HepG2 (cell line): ENCODE data around the gene RAB17. TPM values are rescaled to one million over a fixed set of nuclear protein-coding genes. Genes with fewer than 3 reads are reported as not detected.
A peak's percentile ranks its signal among the peaks of the same experiment; 100 is the strongest.

Experiments
- JUND ChIP-seq: sonication (generic); formaldehyde crosslinking; IDR thresholded peaks from 2 replicates; pipeline ENCODE4 v1.8.0; 2022; ENCODE audit warnings: mild to moderate bottlenecking, missing genetic modification reagents
- MAFG ChIP-seq: sonication (generic); formaldehyde crosslinking; IDR thresholded peaks from 2 replicates; pipeline ENCODE4 v1.5.1; 2020; ENCODE audit warnings: mild to moderate bottlenecking, missing genetic modification reagents
- NR2F2 ChIP-seq: IDR thresholded peaks from 2 replicates; pipeline ENCODE4 v1.6.1; 2012; ENCODE audit warnings: low read depth, inconsistent platforms, borderline replicate concordance
- XBP1 ChIP-seq: sonication (generic); formaldehyde crosslinking; IDR thresholded peaks from 2 replicates; pipeline ENCODE4 v1.5.0; 2020; ENCODE audit warnings: missing genetic modification reagents
- ZNF772 ChIP-seq: sonication (generic); formaldehyde crosslinking; IDR thresholded peaks from 2 replicates; pipeline ENCODE4 v1.5.0; 2020; ENCODE audit warnings: mild to moderate bottlenecking, missing genetic modification reagents
- polyA plus RNA-seq, 8 experiments: library from polyadenylated mRNA; depleted of rRNA in 3 of 8; stranded (reverse) in 7 of 8; unstranded in 1 of 8; fragments of >200 nt; fragmentation: Illumina TruSeq in 4 of 8; extraction: Trizol in 4 of 8; gene quantifications; 2 replicates each; pipeline versions ENCODE4 v1.2.1 to v1.2.3, GENCODE V29; 2011 to 2016; ENCODE audit warnings: low read depth in 4 of 8, missing spikeins in 1 of 8, mixed read lengths in 1 of 8; ENCODE audit not compliant: insufficient read depth in 1 of 8
- total RNA-seq, 5 experiments: library from RNA; depleted of rRNA; stranded (reverse); fragments of >200 nt; fragmentation: Illumina TruSeq; extraction: Trizol; gene quantifications; 2 replicates each; pipeline ENCODE4 v1.2.3, GENCODE V29; 2016; ENCODE audit warnings: low read depth in 1 of 5
- TF ChIP-seq, protein P1 (sequence below), 2 experiments: sonication (generic) in 1 of 2; formaldehyde crosslinking in 1 of 2; IDR thresholded peaks; 2 replicates each; pipeline versions ENCODE4 v1.4.0 to v1.6.1; 2016 to 2020; ENCODE audit warnings: borderline replicate concordance in 1 of 2, low read depth in 1 of 2, mild to moderate bottlenecking in 1 of 2, missing genetic modification reagents in 1 of 2
- TF ChIP-seq, protein P2 (sequence below): sonication (generic); formaldehyde crosslinking; IDR thresholded peaks from 2 replicates; pipeline ENCODE4 v1.4.0; 2020; ENCODE audit warnings: mild to moderate bottlenecking, low read depth, missing genetic modification reagents
- TF ChIP-seq, protein P3 (sequence below): sonication (generic); formaldehyde crosslinking; IDR thresholded peaks from 2 replicates; pipeline ENCODE4 v1.4.0; 2020; ENCODE audit warnings: mild to moderate bottlenecking, missing genetic modification reagents
- TF ChIP-seq, protein P4 (sequence below): sonication (generic); formaldehyde crosslinking; IDR thresholded peaks from 2 replicates; pipeline ENCODE4 v1.5.0; 2020; ENCODE audit warnings: missing genetic modification reagents
- TF ChIP-seq, protein P5 (sequence below): sonication (generic); formaldehyde crosslinking; IDR thresholded peaks from 2 replicates; pipeline ENCODE4 v1.4.0; 2020; ENCODE audit warnings: missing genetic modification reagents

The RAB17 gene
- total and polyA plus RNA-seq, 2 of the 13 experiments (the other 11 are each of a cell fraction or from before 2014, with no cell fraction given) = 68.0 to 124 TPM

DNA sequence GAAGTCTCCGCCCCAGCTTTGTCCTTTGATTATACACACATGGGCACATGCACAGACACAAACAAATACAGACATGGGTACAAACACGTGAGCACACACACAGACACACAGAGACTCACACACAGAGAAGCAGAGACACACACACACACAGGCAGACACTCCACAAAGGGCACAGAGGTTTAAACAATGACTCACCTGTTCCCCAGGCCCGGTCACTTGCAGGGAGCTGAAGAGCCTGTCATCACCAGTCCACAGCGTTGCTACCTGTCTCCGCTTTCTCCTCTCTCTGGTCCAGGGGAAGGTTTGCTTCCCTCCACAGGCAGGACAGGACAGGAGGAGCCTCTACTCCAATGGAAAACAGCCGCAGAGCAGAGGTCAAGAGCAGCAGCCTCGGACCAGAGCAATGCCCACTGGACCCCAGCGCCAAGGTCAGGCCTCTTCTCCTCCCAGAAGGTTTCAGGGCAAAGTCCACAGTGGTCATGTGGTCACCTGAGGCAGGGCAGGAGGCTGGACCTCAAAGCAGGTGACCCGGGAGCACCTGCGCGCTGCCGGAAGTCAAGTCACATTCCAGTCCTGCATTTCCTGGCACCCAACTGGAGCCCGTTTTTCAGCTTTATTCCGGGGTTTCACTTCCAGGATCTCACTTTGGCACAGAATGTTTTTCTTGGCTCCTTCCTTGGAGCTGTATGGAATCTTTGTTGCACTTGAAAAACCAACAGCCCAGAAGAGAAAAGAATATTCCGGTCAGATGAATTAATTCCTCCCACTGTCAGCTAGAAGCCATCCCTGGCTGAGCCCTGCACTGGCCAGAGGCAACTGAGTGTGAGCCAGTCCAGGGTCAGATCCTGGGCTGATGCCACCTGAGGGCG is at the start of gene RAB17 (continued):
- TF ChIP-seq, protein P1, sequence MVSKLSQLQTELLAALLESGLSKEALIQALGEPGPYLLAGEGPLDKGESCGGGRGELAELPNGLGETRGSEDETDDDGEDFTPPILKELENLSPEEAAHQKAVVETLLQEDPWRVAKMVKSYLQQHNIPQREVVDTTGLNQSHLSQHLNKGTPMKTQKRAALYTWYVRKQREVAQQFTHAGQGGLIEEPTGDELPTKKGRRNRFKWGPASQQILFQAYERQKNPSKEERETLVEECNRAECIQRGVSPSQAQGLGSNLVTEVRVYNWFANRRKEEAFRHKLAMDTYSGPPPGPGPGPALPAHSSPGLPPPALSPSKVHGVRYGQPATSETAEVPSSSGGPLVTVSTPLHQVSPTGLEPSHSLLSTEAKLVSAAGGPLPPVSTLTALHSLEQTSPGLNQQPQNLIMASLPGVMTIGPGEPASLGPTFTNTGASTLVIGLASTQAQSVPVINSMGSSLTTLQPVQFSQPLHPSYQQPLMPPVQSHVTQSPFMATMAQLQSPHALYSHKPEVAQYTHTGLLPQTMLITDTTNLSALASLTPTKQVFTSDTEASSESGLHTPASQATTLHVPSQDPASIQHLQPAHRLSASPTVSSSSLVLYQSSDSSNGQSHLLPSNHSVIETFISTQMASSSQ (IDR thresholded peaks at IDR 0.05; ENCODE audit: low read depth) = 0 out of 2 replicates have a peak, but pooled peaks have one; percentile 25
- TF ChIP-seq, protein P1 (CRISPR knock-in tag; IDR thresholded peaks at IDR 0.05; ENCODE audit: borderline replicate concordance) = no peak
- TF ChIP-seq, protein P2, sequence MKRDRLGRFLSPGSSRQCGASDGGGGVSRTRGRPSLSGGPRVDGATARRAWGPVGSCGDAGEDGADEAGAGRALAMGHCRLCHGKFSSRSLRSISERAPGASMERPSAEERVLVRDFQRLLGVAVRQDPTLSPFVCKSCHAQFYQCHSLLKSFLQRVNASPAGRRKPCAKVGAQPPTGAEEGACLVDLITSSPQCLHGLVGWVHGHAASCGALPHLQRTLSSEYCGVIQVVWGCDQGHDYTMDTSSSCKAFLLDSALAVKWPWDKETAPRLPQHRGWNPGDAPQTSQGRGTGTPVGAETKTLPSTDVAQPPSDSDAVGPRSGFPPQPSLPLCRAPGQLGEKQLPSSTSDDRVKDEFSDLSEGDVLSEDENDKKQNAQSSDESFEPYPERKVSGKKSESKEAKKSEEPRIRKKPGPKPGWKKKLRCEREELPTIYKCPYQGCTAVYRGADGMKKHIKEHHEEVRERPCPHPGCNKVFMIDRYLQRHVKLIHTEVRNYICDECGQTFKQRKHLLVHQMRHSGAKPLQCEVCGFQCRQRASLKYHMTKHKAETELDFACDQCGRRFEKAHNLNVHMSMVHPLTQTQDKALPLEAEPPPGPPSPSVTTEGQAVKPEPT = peak; percentile 91
- TF ChIP-seq, protein P3, sequence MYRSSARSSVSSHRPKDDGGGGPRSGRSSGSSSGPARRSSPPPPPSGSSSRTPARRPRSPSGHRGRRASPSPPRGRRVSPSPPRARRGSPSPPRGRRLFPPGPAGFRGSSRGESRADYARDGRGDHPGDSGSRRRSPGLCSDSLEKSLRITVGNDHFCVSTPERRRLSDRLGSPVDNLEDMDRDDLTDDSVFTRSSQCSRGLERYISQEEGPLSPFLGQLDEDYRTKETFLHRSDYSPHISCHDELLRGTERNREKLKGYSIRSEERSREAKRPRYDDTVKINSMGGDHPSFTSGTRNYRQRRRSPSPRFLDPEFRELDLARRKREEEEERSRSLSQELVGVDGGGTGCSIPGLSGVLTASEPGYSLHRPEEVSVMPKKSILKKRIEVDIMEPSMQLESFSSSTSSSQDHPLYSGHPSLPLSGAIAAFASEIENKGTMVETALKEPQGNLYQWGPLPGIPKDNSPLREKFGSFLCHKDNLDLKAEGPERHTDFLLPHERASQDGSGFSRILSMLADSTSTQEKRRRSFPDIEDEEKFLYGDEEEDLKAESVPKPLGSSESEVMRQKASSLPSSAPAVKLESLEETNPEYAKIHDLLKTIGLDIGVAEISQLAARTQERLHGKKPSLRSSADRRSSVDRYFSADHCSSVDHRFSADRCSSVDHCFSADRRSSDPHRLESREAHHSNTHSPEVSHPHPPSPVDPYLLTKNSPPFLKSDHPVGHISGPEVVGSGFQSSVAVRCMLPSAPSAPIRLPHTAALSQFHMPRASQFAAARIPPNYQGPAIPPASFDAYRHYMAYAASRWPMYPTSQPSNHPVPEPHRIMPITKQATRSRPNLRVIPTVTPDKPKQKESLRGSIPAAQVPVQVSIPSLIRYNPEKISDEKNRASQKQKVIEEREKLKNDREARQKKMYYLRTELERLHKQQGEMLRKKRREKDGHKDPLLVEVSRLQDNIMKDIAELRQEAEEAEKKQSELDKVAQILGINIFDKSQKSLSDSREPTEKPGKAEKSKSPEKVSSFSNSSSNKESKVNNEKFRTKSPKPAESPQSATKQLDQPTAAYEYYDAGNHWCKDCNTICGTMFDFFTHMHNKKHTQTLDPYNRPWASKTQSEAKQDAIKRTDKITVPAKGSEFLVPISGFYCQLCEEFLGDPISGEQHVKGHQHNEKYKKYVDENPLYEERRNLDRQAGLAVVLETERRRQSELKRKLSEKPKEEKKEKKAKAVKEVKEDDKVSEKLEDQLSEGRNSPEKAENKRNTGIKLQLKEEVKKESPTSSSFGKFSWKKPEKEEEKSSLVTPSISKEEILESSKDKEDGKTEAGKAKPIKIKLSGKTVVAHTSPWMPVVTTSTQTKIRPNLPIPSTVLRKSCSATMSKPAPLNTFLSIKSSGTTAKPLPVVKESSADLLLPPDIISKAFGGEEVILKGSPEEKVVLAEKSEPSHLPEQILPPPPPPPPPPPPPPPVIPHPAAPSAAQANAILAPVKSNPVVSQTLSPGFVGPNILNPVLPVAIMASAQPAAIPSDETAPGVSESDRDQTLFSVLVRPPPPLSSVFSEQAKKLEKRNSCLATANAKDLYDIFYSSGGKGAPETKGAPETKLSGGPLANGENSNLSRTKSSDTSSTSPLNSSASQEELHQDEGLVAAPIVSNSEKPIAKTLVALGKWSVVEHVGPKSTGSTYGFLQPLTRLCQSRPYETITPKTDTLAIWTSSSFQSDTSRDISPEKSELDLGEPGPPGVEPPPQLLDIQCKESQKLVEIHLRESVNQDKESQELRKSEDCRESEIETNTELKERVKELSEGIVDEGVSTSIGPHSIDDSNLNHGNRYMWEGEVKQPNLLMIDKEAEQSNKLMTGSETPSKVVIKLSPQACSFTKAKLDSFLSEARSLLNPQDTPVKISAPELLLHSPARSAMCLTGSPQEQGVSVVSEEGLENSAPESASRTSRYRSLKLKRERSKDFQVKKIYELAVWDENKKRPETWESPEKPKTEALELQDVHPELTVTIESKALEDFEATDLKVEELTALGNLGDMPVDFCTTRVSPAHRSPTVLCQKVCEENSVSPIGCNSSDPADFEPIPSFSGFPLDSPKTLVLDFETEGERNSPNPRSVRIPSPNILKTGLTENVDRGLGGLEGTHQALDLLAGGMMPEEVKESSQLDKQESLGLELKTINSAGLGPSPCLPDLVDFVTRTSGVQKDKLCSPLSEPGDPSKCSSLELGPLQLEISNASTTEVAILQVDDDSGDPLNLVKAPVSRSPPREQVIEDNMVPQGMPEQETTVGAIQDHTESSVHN (CRISPR knock-in tag) = peak; percentile 93; the same call in 1 of the 2 replicates
- TF ChIP-seq, protein P4, sequence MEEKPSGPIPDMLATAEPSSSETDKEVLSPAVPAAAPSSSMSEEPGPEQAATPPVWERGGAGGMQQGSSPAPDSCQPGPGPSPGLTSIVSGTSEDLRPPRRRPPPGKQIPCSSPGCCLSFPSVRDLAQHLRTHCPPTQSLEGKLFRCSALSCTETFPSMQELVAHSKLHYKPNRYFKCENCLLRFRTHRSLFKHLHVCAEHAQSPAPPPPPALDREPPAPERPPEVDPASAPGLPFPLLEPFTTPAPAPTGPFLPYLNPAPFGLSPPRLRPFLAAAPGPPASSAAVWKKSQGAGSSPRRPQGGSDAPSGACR (CRISPR knock-in tag) = peak; percentile 87; the same call in 1 of the 2 replicates
- TF ChIP-seq XBP1 (CRISPR knock-in tag) (peak; percentile 19; the same call in 1 of the 2 replicates), MAFG (no peak), ZNF772 (peak; percentile 97), NR2F2 (peak; percentile 92), JUND (CRISPR knock-in tag) (peak; percentile 58; the same call in 1 of the 2 replicates)
- TF ChIP-seq, protein P5, sequence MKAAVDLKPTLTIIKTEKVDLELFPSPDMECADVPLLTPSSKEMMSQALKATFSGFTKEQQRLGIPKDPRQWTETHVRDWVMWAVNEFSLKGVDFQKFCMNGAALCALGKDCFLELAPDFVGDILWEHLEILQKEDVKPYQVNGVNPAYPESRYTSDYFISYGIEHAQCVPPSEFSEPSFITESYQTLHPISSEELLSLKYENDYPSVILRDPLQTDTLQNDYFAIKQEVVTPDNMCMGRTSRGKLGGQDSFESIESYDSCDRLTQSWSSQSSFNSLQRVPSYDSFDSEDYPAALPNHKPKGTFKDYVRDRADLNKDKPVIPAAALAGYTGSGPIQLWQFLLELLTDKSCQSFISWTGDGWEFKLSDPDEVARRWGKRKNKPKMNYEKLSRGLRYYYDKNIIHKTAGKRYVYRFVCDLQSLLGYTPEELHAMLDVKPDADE (CRISPR knock-in tag) = no peak
